HG03342 (cell line): Measurements from ENCODE around the gene DROSHA.
"Not testable (repeated sequence)": the region's sequence is repeated elsewhere in the genome, so short reads cannot be mapped to it uniquely, and the experiment has no call there.

Experiments
- ATAC-seq: cut with Tn5 transposase; IDR thresholded peaks from one replicate; pipeline ENCODE4 v1.9.1; 2021; ENCODE audit warnings: mild to moderate bottlenecking, moderate library complexity; ENCODE audit not compliant: unreplicated experiment

The DROSHA gene

GRCh38 chr5:31416547-31416946 is 115.3 kb downstream of the DROSHA start:
- ATAC-seq = no peak

DNA sequence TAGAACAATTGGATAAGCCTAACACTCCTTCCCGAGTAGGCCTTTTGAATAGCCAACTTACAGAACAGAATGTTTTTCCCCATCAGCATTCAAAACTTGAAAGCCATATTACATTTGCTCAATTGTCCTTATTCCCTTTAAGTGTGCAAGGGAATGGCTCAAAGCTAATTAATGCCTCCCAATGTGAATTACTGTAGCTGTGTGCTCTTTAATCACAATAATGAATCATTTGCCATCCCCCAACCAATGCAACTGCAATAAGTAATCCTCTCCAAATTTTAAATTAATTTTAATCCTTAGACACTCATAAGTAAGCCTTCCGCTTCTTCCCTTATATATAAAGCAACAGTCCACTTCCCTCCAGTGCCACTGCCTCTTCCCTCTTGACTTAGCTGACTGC is 115.9 kb downstream of the DROSHA start:
- no peak for ATAC-seq

- ATAC-seq = no peak
These were observed 116.6 kb downstream of the DROSHA start for GRCh38 chr5:31415009-31415923.

DNA sequence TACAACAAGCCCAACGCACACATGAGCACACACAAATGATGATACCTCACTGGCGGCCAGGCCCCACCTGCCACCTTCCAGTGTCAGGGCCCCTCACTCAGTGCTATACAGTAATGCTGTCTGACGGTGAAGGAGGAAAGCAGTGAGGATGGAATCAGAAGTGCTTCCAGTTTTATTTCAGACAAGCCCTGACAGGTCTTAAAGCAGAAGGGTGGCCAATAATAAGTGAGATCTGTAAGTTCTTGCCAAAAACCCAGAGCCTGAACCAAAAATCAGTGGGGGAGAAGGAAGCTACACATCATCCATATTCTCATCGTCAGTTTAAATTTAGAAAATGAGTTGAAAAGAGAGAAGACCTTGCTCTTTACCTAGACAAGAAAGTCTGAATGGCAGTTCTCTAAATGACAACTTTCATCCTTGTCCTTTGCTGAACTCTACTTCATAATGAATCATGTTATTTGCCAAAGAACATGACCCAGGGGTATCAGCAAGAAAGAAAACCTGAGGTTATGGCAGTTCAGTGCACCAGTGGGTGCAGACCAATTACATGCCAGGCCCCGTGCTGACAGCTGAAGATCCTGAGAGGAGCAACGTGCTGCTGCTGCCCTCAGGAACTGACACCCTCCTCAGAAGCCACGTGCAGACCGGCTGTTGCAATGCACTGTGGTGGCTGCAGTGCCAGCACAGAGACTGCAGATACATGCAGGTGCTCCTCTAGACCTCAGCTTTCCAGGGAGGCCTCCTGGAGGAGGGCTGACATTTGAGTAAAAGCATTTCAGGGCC is 118.7 kb downstream of the DROSHA start:
- no peak for ATAC-seq

- no peak for ATAC-seq
These were observed 119.6 kb downstream of the DROSHA start for GRCh38 chr5:31412324-31412723.

DNA sequence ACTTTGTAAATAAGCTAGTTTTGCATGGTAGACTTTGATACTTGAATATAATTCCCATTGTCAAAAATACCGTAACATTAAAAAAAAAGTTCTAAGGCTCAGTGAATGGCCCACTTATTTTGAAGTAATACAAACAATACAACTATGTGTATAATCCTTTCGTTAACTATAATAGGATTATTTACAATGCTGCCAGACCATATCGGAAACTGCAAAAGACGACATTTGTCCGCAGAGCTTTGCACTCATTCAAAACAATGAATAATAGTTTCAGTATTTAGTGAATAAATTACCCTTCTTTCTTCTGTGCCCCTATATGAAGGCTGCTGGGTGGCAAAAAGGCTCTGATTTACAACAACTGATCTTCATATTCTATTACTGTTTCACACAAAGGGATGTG is 121.8 kb downstream of the DROSHA start:
- ATAC-seq = no peak

DNA sequence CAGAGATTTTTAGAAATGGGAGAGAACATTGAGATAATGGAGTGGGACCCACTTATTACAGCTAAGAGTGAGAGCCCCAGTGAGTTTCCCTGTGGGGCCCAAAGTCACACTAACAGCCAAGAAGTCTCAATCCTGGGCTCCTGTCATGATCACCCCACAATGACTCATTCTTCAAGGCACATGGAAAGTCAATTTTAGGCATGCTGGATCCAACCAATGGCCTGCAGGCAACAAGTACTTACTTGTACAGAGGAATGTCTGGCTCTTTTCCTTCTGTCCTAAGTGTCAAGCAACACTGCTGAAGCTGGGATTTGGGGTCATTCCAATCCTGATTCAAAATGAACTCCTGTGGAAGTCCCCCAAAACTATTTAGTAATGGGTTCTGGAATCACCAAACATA is 123.1 kb downstream of the DROSHA start:
- no peak for ATAC-seq

DNA sequence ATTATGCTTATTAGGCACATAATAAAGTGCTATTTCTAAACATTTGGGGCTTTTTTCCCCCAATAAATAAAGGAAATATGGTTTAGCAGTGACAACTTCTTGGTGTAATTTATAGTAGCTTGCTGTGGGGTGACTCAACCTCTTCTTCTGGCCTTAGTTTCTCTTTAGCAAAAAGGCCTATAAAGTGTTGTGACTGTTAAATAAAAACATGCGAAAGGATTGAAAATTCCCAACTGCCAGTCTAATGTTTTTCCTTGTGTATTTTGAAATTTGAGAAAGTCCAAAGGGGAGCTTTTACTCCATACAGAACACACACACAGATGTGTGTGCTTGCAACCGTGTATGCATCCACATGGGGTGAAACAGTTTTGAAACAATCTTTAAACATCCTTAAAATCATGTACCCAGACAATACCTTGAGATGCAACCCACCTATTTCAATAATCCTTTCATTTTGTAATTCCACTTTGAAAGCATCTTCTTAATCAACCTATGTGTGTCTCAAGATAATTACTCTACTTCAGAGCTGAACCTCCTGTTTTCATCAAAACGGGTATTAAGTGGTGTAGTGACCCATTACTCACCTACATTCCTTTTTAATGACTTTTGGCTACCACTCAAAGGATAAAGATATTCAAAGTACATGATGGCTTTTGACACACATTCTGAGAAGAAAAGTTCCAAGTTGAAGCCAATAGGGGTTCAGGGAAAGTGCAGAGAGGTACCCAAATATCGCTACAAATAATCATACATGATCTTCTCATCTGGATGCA is 123.8 kb downstream of the DROSHA start:
- ATAC-seq = no peak

- ATAC-seq = no peak
These were observed 127.6 kb downstream of the DROSHA start for GRCh38 chr5:31404325-31404724.

DNA sequence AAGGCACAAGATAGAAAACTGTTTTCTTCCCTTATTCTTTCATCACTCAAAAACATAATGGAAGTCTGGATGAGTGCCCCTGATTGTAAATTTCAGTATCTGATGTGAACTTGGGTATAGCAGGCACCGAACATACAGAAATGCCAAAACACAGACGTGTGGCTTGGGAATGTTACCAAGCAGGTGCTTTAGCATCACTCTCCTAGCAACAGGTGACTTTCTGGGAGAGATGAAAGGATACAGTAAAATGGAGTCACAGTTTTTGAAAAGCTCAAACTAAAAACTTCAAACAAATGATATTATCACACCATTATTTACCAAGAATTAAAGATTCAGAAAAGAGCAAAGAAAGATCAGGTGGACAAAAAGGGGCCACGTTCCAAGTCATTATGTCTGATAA is 130.2 kb downstream of the DROSHA start:
- no peak for ATAC-seq

DNA sequence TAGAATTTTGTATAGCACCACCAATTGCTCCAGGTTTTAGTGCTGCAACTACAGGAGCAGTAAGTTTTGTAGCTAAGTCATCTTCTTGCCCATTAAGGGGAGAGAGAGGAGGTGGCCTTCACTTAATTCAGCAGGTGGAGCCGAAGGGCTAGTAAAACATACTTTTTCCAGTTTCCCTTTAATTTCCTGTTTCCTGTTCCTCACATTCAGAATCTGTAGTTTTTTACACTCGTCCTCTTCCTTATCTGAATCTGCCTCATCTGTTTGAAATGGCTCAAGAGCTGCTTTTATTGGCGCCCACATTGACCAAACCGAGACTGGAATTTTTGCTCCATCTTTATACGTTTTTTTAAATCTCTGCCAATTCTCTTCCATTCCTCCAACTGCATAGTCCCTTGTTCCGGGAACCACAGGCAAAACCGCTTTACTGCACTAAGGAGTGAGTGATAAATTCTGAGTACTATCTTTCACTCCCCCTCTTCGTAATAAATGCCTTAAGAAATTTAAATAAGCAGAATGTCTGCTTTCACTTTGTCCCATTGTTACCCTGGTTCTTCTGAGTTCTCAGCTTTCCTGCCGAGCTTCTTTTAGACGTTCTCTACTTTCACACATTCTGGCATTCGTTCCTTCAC is 133.9 kb downstream of the DROSHA start:
- ATAC-seq = no peak

DNA sequence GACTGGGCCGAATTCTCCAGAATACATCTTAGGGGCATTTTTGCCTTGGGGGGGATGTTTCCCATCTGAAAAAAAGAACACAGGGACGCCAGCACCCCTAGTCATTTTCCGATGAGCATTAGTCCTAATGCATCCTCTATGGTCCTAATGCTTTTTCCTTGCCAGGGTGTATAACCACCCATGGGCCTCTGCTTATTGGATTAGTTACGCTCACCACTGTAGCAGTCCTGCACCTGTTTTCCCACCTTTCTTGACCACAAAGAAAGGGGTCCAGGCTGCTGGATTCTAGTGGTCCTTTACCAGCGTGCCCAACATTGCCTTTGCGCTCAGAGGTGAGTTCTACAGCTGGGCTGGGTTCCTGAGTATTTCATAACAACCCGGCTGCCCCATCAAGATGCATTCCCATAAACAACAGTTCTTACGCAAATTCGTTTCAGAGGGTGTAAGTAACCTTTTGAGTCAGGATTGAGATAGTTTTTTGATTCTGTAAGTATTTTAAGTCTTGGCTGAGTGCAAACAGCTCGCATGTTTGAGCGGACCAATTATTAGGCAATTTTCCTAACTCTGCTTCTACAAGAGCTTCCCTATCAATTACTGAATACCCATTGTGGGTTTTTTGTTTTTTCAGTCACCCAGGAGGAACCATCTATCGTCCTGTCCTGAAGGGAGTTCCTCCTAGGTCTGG is 135.1 kb downstream of the DROSHA start:
- ATAC-seq = no peak

- not testable (repeated sequence) for ATAC-seq
These were observed 136.3 kb downstream of the DROSHA start for GRCh38 chr5:31395450-31396045.

DNA sequence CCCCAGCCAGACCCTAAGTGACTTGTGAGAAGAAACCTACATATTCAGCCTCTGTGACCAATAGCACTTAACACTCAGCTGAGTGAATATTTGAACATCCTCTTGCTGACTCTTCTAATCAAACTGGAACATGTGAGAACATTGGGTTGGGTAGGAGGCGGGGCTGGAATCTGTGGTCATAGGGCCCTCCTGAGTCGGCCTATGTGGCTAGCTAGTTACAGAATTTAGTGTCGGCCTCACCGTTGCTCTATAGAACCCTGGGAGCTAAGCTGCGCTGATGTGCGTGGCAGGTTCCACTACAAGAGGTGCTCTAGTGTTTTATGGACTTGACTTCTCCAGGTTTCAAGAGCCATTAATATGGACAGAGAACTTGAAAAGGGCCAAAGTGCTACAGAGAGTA is 138.8 kb downstream of the DROSHA start:
- ATAC-seq = no peak

- no peak for ATAC-seq
These were observed 139.8 kb downstream of the DROSHA start for GRCh38 chr5:31392061-31392460.

DNA sequence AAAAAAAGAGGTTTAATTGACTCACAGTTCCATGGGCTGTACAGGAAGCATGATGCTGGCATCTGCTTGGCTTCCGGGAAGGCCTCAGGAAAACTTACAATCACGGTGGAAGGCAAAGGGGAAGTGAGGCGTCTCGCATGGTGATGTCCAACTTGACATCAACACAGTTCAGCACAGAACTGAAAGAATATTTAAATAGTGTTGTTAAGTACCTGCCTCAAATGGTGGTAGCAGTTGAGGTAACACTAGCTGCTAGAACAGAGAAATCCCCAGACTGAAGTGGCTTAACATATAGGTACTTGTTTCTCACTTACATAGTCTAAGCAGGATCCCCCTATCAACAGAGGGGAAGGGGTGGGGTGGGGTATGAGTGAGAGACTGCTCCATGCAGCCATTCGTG is 141.6 kb downstream of the DROSHA start:
- no peak for ATAC-seq

DNA sequence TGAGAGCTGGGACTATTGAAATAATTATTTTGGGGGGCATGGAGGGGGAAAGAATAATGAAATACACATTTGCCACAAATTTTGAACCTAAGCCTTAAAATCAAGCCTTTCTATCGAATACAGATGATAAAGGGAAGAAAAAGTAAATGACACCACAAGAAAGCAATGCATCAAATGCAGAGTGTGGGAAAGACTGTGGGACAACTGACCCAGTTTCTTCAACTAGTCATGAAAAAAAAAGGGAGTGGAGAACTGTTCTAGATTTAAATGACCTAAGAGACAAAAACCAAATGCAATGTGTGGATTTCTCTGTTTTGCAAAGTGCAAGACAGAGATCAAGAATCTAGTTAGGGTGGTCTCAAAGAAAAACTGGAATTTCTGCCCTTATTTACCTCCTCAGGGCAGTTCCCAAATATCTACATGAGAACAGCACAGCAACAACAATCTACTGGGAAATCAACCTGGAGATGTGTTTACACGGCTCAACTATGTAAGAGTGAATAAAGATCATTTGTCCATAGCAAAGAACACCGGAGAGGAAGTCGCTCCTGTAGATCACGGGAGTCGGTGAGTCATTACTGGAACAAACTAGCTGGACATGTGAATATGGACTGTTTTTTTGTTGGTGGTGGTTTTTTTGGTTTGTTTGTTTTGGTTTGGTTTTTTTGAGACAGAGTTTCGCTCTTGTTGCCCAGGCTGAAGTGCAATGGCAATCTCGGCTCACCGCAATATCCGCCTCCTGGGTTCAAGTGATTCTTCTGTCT is 145.9 kb downstream of the DROSHA start:
- ATAC-seq = no peak

- ATAC-seq = no peak
These were observed 148.2 kb downstream of the DROSHA start for GRCh38 chr5:31383734-31384133.
